ENCODE measurements around the gene COX4I2.

DNA sequence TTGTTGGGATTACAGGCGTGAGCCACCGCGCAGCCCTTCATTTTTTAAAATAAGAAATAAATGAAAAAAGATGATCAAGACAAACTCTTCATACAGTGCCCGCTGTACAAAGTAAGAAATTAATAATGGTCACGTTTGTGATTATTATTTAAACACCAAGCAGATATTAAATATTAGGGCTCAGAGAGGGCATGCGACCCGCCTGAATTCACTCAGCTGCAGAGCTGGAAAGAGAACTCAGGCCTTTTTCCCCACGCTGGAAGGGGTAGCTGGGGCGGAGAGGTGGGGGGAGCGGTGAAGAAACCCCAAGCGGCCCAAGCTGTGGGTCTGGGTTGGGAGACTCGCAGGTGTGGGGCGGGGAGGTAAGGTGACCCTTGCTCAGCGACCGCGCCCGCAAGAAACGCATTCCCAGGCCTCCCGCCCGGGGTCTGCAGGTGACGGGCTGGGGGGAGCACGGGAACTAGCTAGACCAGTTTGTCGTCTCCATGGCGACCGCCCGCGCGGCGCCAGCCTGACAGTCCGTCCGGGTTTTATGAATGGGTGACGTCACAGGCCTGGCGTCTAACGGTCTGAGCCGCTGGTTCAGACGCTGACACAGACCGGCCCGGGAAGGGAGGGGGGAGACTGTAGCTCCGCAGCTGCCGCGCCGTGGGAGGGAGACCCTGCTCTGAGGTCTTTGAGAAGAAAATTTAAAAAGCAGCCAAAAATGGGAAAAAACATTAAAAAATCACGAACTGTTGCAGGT lies 33.7 kb upstream of the COX4I2 start:
- TF ChIP-seq, protein P1, sequence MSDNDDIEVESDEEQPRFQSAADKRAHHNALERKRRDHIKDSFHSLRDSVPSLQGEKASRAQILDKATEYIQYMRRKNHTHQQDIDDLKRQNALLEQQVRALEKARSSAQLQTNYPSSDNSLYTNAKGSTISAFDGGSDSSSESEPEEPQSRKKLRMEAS (IDR thresholded peaks at IDR 0.05), result peak; percentile 70
- TF ChIP-seq POLR2AphosphoS5 (IDR thresholded peaks at IDR 0.05; ENCODE audit: low read depth, low read length) (peak; percentile 80; the same call in 1 of the 2 replicates), SUZ12 (IDR thresholded peaks at IDR 0.05; ENCODE audit: low read length) (no peak), POLR2A (IDR thresholded peaks at IDR 0.05; ENCODE audit: control extremely low read depth in 1 of 2, low read depth in 2 of 2, low read length in 2 of 2) (peak in 1 of 2 experiments; percentile 70; a peak in 1 of 3 replicates), CEBPB (IDR thresholded peaks at IDR 0.05; ENCODE audit: low read depth, low read length) (no peak), EZH2 (IDR thresholded peaks at IDR 0.05; ENCODE audit: low read depth, low read length, severe bottlenecking) (no peak), SP1 (IDR thresholded peaks at IDR 0.05; ENCODE audit: low read depth, low read length) (peak; percentile 94), MAFK (IDR thresholded peaks at IDR 0.05; ENCODE audit: low read depth, low read length) (no peak), SP2 (IDR thresholded peaks at IDR 0.05; ENCODE audit: low read length) (no peak), JUND (IDR thresholded peaks at IDR 0.05; ENCODE audit: low read length) (peak; percentile 97), RBBP5 (IDR thresholded peaks at IDR 0.05; ENCODE audit: borderline replicate concordance, low read depth, low read length) (peak; percentile 85)
- TF ChIP-seq, protein P2, sequence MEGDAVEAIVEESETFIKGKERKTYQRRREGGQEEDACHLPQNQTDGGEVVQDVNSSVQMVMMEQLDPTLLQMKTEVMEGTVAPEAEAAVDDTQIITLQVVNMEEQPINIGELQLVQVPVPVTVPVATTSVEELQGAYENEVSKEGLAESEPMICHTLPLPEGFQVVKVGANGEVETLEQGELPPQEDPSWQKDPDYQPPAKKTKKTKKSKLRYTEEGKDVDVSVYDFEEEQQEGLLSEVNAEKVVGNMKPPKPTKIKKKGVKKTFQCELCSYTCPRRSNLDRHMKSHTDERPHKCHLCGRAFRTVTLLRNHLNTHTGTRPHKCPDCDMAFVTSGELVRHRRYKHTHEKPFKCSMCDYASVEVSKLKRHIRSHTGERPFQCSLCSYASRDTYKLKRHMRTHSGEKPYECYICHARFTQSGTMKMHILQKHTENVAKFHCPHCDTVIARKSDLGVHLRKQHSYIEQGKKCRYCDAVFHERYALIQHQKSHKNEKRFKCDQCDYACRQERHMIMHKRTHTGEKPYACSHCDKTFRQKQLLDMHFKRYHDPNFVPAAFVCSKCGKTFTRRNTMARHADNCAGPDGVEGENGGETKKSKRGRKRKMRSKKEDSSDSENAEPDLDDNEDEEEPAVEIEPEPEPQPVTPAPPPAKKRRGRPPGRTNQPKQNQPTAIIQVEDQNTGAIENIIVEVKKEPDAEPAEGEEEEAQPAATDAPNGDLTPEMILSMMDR (IDR thresholded peaks at IDR 0.05; ENCODE audit: control extremely low read depth in 1 of 3, insufficient read depth in 1 of 3, low read depth in 1 of 3, low read length in 3 of 3), result no peak

All from H1 (cell line).